H1 (cell line): ENCODE data around the gene PPP1R12C. TPM values are rescaled to one million over a fixed set of nuclear protein-coding genes. Genes with fewer than 3 reads are reported as not detected.

Source experiments
- CTCF ChIA-PET: fragments of 300-600 bp; sonication (Branson Sonifier 250); formaldehyde crosslinking; loops from one replicate; lab custom pipeline; 2021; ENCODE audit not compliant: partially characterized antibody; lab: Charles Lee
- POLR2A ChIA-PET: fragments of 300-600 bp; sonication (Branson Sonifier 250); formaldehyde crosslinking; loops from one replicate; lab custom pipeline; 2021; ENCODE audit warnings: inconsistent platforms; ENCODE audit not compliant: partially characterized antibody; lab: Charles Lee
- DNase-seq, 2 experiments: peaks; one replicate each; pipeline versions ENCODE4 v3.0.0 to v3.0.0-alpha.2; 2010 to 2022; ENCODE audit warnings: low spot score in 2 of 2, low read depth in 1 of 2, mixed read lengths in 1 of 2
- FAIRE-seq: peaks from 2 replicates; lab custom pipeline; 2011; peaks lifted over from hg19 to GRCh38; lab: Jason Lieb, UNC
- H2AFZ ChIP-seq: 2 replicates; pipeline ENCODE4 v1.8.1; 2012; ENCODE audit warnings: low read length, inconsistent platforms
- H2AK5ac ChIP-seq: 2 replicates; pipeline ENCODE4 v1.6.1; 2013; ENCODE audit warnings: low read depth, low read length
- H2BK120ac ChIP-seq: replicated peaks from 2 replicates; pipeline ENCODE3; 2013; ENCODE audit warnings: low read depth, low read length, inconsistent platforms
- H2BK12ac ChIP-seq: 2 replicates; pipeline ENCODE4 v1.6.1; 2013; ENCODE audit warnings: low read depth, low read length
- H2BK15ac ChIP-seq: 2 replicates; pipeline ENCODE4 v1.6.1; 2013; ENCODE audit warnings: low read length
- H2BK20ac ChIP-seq: 2 replicates; pipeline ENCODE4 v1.6.1; 2013; ENCODE audit warnings: low read length
- H2BK5ac ChIP-seq: 2 replicates; pipeline ENCODE4 v1.6.1; 2013; ENCODE audit warnings: low read depth, low read length
- H3K14ac ChIP-seq: 2 replicates; pipeline ENCODE4 v1.6.1; 2013; ENCODE audit warnings: inconsistent platforms; ENCODE audit not compliant: insufficient read length
- H3K18ac ChIP-seq: 2 replicates; pipeline ENCODE4 v1.6.1; 2013; ENCODE audit warnings: low read length; ENCODE audit errors: extremely low read depth
- H3K23ac ChIP-seq: 2 replicates; pipeline ENCODE4 v1.6.1; 2013; ENCODE audit warnings: inconsistent platforms; ENCODE audit not compliant: insufficient read length
- H3K23me2 ChIP-seq: 2 replicates; pipeline ENCODE4 v1.6.1; 2013; ENCODE audit warnings: low read depth, low read length
- H3K27ac ChIP-seq: 2 replicates; pipeline ENCODE4 v1.6.1; 2011; ENCODE audit warnings: low read depth, low read length, inconsistent platforms
- H3K27me3 ChIP-seq, 4 experiments: replicated peaks in 1 of 4; 1 replicate in 1 of 4; 2 replicates in 3 of 4; pipeline versions ENCODE4 v1.6.1 to v1.8.1; 2011 to 2013; ENCODE audit warnings: low read length in 3 of 4, mild to moderate bottlenecking in 3 of 4, inconsistent platforms in 2 of 4, mixed read lengths in 2 of 4, moderate library complexity in 1 of 4; ENCODE audit not compliant: control insufficient read depth in 3 of 4, insufficient read depth in 3 of 4; ENCODE audit errors: extremely low read depth in 1 of 4
- H3K36me3 ChIP-seq, 4 experiments: 2 replicates each; pipeline versions ENCODE4 v1.6.1 to v1.8.1; 2011 to 2013; ENCODE audit warnings: mild to moderate bottlenecking in 4 of 4, low read length in 3 of 4, moderate library complexity in 2 of 4, control low read depth in 1 of 4, inconsistent platforms in 1 of 4; ENCODE audit not compliant: insufficient read depth in 4 of 4, control insufficient read depth in 2 of 4
- H3K4ac ChIP-seq: replicated peaks from 2 replicates; pipeline ENCODE3; 2013; ENCODE audit warnings: low read length, low read depth, mixed read lengths, inconsistent platforms; ENCODE audit not compliant: insufficient read length
- H3K4me1 ChIP-seq, 4 experiments: replicated peaks in 1 of 4; 1 replicate in 1 of 4; 2 replicates in 3 of 4; pipeline versions ENCODE4 v1.6.1 to v1.8.1; 2011 to 2013; ENCODE audit warnings: low read length in 3 of 4, inconsistent platforms in 2 of 4, mixed read lengths in 1 of 4; ENCODE audit not compliant: insufficient read depth in 4 of 4, control insufficient read depth in 3 of 4
- H3K4me2 ChIP-seq, 2 experiments: 2 replicates each; pipeline versions ENCODE4 v1.6.1 to v1.8.1; 2011 to 2013; ENCODE audit warnings: low read depth in 2 of 2, low read length in 2 of 2, control low read depth in 1 of 2, inconsistent platforms in 1 of 2, mild to moderate bottlenecking in 1 of 2; ENCODE audit not compliant: insufficient read depth in 1 of 2
- H3K4me3 ChIP-seq, 4 experiments: fragments of 200-600, 300-600 bp in 1 of 4; sonication (generic), shearing (Covaris generic), sonication (Bioruptor Twin) in 1 of 4; 2 replicates each; pipeline versions ENCODE4 v1.5.1 to v1.8.1; 2011 to 2016; ENCODE audit warnings: low read length in 4 of 4, low read depth in 3 of 4, control low read depth in 2 of 4, inconsistent platforms in 2 of 4, mild to moderate bottlenecking in 2 of 4, mixed read lengths in 1 of 4, moderate library complexity in 1 of 4; ENCODE audit not compliant: insufficient read depth in 2 of 4; ENCODE audit errors: extremely low read depth in 1 of 4
- H3K56ac ChIP-seq: replicated peaks from 2 replicates; pipeline ENCODE3; 2013; ENCODE audit warnings: low read depth, mild to moderate bottlenecking, mixed read lengths, low read length, inconsistent platforms; ENCODE audit not compliant: insufficient read length
- H3K79me1 ChIP-seq: 2 replicates; pipeline ENCODE4 v1.6.1; 2013; ENCODE audit warnings: low read depth, low read length, control low read depth
- H3K79me2 ChIP-seq, 2 experiments: 2 replicates each; pipeline versions ENCODE4 v1.6.1 to v1.8.1; 2012 to 2013; ENCODE audit warnings: low read length in 2 of 2, mild to moderate bottlenecking in 2 of 2, inconsistent platforms in 1 of 2; ENCODE audit not compliant: insufficient read depth in 2 of 2, control insufficient read depth in 1 of 2
- H3K9ac ChIP-seq, 4 experiments: replicated peaks in 1 of 4; 1 replicate in 1 of 4; 2 replicates in 3 of 4; pipeline versions ENCODE4 v1.6.1 to v1.8.1; 2011 to 2013; ENCODE audit warnings: low read depth in 3 of 4, low read length in 3 of 4, control low read depth in 2 of 4, mild to moderate bottlenecking in 2 of 4, moderate library complexity in 2 of 4, inconsistent platforms in 1 of 4; ENCODE audit errors: extremely low read depth in 1 of 4
- H3K9me3 ChIP-seq, 2 experiments: 2 replicates each; pipeline versions ENCODE4 v1.6.1 to v1.8.1; 2012 to 2013; ENCODE audit warnings: mild to moderate bottlenecking in 2 of 2, moderate library complexity in 2 of 2, control low read depth in 1 of 2, inconsistent platforms in 1 of 2, low read depth in 1 of 2, low read length in 1 of 2, mixed read lengths in 1 of 2; ENCODE audit not compliant: insufficient read depth in 2 of 2
- H4K20me1 ChIP-seq, 2 experiments: replicated peaks in 1 of 2; 2 replicates each; pipeline versions ENCODE3 to v1.8.1; 2011 to 2013; ENCODE audit warnings: inconsistent platforms in 2 of 2, low read length in 2 of 2, mild to moderate bottlenecking in 1 of 2; ENCODE audit not compliant: insufficient read depth in 2 of 2, control insufficient read depth in 1 of 2
- H4K5ac ChIP-seq: 2 replicates; pipeline ENCODE4 v1.6.1; 2013; ENCODE audit warnings: low read length, low read depth, mixed read lengths, inconsistent platforms; ENCODE audit not compliant: insufficient read length
- H4K8ac ChIP-seq: 2 replicates; pipeline ENCODE4 v1.8.0; 2013; ENCODE audit warnings: mild to moderate bottlenecking, moderate library complexity, low read length, inconsistent platforms; ENCODE audit not compliant: insufficient read depth; ENCODE audit errors: extremely low read depth
- H4K91ac ChIP-seq: replicated peaks from 2 replicates; pipeline ENCODE3; 2013; ENCODE audit warnings: low read length, mixed read lengths, inconsistent platforms; ENCODE audit not compliant: insufficient read length
- CBX8 ChIP-seq: fragments of 300-800, 300-1000 bp; sonication (generic); IDR thresholded peaks from 2 replicates; pipeline ENCODE4 v1.7.1; 2016; ENCODE audit warnings: low read depth, low read length, borderline replicate concordance
- CEBPB ChIP-seq: IDR thresholded peaks from 2 replicates; pipeline ENCODE4 v1.6.1; 2012; ENCODE audit warnings: low read depth, low read length
- EGR1 ChIP-seq: IDR thresholded peaks from 2 replicates; pipeline ENCODE4 v1.6.1; 2011; ENCODE audit warnings: low read depth, low read length, borderline replicate concordance
- GTF2F1 ChIP-seq: IDR thresholded peaks from 2 replicates; pipeline ENCODE4 v1.6.1; 2012; ENCODE audit warnings: low read depth, low read length, improper control_type of control experiment, borderline replicate concordance
- KDM5A ChIP-seq: fragments of 200-600 bp; IDR thresholded peaks from 2 replicates; pipeline ENCODE4 v1.7.1; 2012; ENCODE audit warnings: mild to moderate bottlenecking, low read length, inconsistent platforms, mixed read lengths
- RBBP5 ChIP-seq: IDR thresholded peaks from 2 replicates; pipeline ENCODE4 v1.7.1; 2012; ENCODE audit warnings: low read depth, mild to moderate bottlenecking, inconsistent platforms, low read length, moderate library complexity, borderline replicate concordance
- SAP30 ChIP-seq: fragments of 300-600 bp; sonication (generic); IDR thresholded peaks from 2 replicates; pipeline ENCODE4 v1.7.1; 2012; ENCODE audit warnings: low read length, moderate library complexity, mild to moderate bottlenecking, inconsistent platforms; ENCODE audit not compliant: insufficient read depth, insufficient replicate concordance
- SIRT6 ChIP-seq: IDR thresholded peaks from one replicate; pipeline ENCODE4 v1.7.1; 2012; ENCODE audit warnings: low read length, inconsistent platforms
- TAF7 ChIP-seq: optimal IDR thresholded peaks from 2 replicates; pipeline ENCODE3; 2011; ENCODE audit warnings: low read depth, mild to moderate bottlenecking, inconsistent platforms, low read length, moderate library complexity, borderline replicate concordance
- ZNF274 ChIP-seq: IDR thresholded peaks from 2 replicates; pipeline ENCODE4 v1.7.0; 2012; ENCODE audit warnings: low read length, borderline replicate concordance; ENCODE audit errors: extremely low read depth
- WGBS, 2 experiments: shearing (Covaris generic) in 1 of 2; methylation state at CpG; one replicate each; pipeline versions ENCODE4 v1.1.6 to v1.1.7; 2013 to 2015; ENCODE audit warnings: low lambda C conversion rate in 2 of 2, mixed read lengths in 2 of 2, inconsistent platforms in 1 of 2, low coverage in 1 of 2, missing lambda C conversion rate in 1 of 2; ENCODE audit not compliant: insufficient replicate concordance in 2 of 2, insufficient coverage in 1 of 2, insufficient read length in 1 of 2; ENCODE audit errors: extremely low coverage in 1 of 2, missing lambda C conversion rate in 1 of 2; 5-methylcytosine and 5-hydroxymethylcytosine counted together
- polyA plus RNA-seq, 7 experiments: library from polyadenylated mRNA; depleted of rRNA in 3 of 7; stranded (reverse) in 5 of 7; unstranded in 2 of 7; fragments of >200 nt in 5 of 7; fragments of 200-250 nt in 2 of 7; gene quantifications; 1 replicate in 5 of 7; 2 replicates in 1 of 7; 4 replicates in 1 of 7; pipeline versions ENCODE4 v1.2.1 to v1.2.3, GENCODE V29; 2011 to 2013; ENCODE audit warnings: missing spikeins in 2 of 7, mixed read lengths in 2 of 7
- total RNA-seq: library from RNA; stranded (reverse); fragmentation: NEBNext Ultra II Directional; extraction: Animal tissue kit (Norgen Biotek cat#: 25700); gene quantifications from 2 replicates; pipeline ENCODE4 v1.2.1, GENCODE V29; 2021

The PPP1R12C gene
- total and polyA plus RNA-seq, 2 of the 8 experiments (the other 6 are each of a cell fraction or from before 2014, with no cell fraction given) = 31.7 to 71.5 TPM

DNA sequence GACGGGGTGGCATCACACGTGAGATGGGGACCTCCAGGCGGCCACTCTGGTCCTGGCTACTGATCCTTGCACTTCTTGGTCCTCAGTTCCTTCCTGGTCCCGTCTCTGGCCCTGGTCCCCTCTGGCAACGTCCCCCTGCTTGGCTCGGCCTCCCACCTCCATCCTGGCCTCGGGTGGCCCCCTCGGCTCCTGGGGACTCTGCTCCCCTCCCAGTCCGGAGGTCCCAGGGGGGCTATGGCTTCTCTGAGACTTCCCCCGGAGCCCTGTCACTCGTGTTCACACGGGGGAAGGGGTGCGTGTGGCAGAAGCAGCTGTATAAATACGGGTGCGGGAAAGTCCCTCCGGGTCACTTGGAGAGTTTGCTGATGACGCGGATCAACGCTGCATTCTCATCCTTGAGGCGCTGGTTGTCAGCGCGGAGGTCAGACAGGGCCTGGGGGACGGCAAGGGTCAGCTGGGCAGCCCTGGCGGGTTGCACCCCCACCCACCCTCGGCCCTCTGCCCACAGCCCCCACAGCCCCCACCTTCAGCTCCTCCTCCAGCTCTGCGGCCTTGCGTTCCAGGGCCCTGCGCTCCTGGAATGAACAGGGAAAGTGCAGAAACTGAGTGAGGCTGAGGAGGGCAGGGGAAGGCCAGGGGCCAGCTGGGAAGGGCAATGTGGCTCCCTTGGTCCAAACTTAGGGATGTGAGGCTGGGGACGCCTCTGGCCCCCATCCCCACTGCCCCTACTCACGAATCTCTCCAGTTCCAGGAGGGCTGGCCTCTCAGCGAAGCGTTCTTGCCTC is 26.1 kb downstream of the PPP1R12C start:
- no peak overlapping the region for H4K5ac ChIP-seq
- CTCF ChIA-PET = interaction anchor here (0.9 to 4.5 kb wide), 3 partner anchors 7 to 27 kb away, joined by 3 to 26 read pairs (median 4); no protein-coding TSS in a partner anchor
- TF ChIP-seq CEBPB (no peak), TAF7 (no peak), SAP30 (no peak), RBBP5 (no peak), ZNF274 (no peak), GTF2F1 (no peak), EGR1 (no peak), SIRT6 (no peak), KDM5A (no peak), CBX8 (no peak)

More for the DNA sequence above, 26.1 kb downstream of the PPP1R12C start:
- Histone ChIP-seq H4K91ac (peak overlapping the region; percentile 10), H2BK5ac (no peak overlapping the region; the same call in 1 of the 2 replicates), H2BK12ac (no peak overlapping the region), H3K9ac (0 out of 7 replicates have a peak overlapping the region, but pooled peaks of 1 of the 4 experiments have one; percentile 26), H2BK120ac (no peak overlapping the region), H2AK5ac (no peak overlapping the region), H2AFZ (no peak overlapping the region), H4K8ac (no peak overlapping the region), H3K27me3 (no peaks in the 10 kb centered on the region), H4K20me1 (peaks cover 8 to 11% of the 10 kb centered on the region in 2 experiments), H3K4ac (peak overlapping the region; percentile 87), H3K4me3 (peak overlapping the region in 1 of 4 experiments; percentile 72; a peak in 2 of 8 replicates), H3K9me3 (no peaks in the 10 kb centered on the region), H3K56ac (no peak overlapping the region), H3K14ac (no peak overlapping the region), H3K23me2 (peaks cover 18% of the 10 kb centered on the region), H3K36me3 (peaks cover 0 to 5% (median 2%) of the 10 kb centered on the region in 4 experiments; a peak in 2 of 8 replicates), H3K79me1 (no peaks in the 10 kb centered on the region; the same call in 1 of the 2 replicates), H3K18ac (peak overlapping the region; percentile 60), H3K79me2 (no peaks in the 10 kb centered on the region), H3K27ac (peak overlapping the region; percentile 15; the same call in 1 of the 2 replicates), H2BK20ac (no peak overlapping the region), H3K4me1 (peaks cover 3 to 47% (median 32%) of the 10 kb centered on the region in 4 experiments), H2BK15ac (no peak overlapping the region; the same call in 1 of the 2 replicates), H3K4me2 (peak overlapping the region; percentile 63 to 85; a peak in 3 of 4 replicates), H3K23ac (no peak overlapping the region)
- FAIRE-seq (no peak), DNase-seq (no peak)
- POLR2A ChIA-PET = interaction anchor here (0.5 to 8.7 kb wide), 5 partner anchors 10 to 84 kb away, joined by 3 to 72 read pairs (median 3); partner anchors contain the start of gene PPP1R12C
- 92% methylated on average over 29 of the region's 32 CpGs; no CpG with 5 or more reads in 1 of the 2 experiments for WGBS, 2 experiments
